ENCODE data around the gene CPNE5. TPM values are rescaled to one million over a fixed set of nuclear protein-coding genes. Genes with fewer than 3 reads are reported as not detected.

Gene CPNE5
- total RNA-seq, 1 donor from 2014 or later = 24.9 TPM

DNA sequence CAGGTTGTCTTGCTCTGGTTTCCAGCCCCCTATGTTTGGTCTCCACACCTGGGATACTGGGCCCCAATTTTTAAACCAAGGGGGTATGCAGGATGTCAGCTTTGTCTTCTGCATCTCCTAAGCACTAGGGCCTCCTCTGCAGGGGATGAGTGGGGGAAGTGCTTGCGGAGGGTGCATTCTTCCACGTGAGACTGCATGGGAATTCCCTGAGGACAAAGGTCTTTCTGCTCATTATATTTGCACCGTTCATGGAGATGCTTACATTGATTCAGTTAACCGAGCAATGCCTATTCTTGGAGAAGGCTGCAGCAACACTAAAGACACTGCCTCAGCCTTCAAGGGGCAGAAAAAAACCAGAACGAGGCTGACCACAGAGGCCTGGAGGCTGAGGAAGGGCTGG, 96.2 kb downstream of the CPNE5 start:
- H3K27me3 Mint-ChIP-seq (ENCODE audit: unreplicated experiment) = peaks cover 11% of the 10 kb centered on the region
- TF ChIP-seq, protein P1, sequence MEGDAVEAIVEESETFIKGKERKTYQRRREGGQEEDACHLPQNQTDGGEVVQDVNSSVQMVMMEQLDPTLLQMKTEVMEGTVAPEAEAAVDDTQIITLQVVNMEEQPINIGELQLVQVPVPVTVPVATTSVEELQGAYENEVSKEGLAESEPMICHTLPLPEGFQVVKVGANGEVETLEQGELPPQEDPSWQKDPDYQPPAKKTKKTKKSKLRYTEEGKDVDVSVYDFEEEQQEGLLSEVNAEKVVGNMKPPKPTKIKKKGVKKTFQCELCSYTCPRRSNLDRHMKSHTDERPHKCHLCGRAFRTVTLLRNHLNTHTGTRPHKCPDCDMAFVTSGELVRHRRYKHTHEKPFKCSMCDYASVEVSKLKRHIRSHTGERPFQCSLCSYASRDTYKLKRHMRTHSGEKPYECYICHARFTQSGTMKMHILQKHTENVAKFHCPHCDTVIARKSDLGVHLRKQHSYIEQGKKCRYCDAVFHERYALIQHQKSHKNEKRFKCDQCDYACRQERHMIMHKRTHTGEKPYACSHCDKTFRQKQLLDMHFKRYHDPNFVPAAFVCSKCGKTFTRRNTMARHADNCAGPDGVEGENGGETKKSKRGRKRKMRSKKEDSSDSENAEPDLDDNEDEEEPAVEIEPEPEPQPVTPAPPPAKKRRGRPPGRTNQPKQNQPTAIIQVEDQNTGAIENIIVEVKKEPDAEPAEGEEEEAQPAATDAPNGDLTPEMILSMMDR (IDR thresholded peaks at IDR 0.05; ENCODE audit: unreplicated experiment) = no peak
- H3K4me3 Mint-ChIP-seq (ENCODE audit: unreplicated experiment) = no peak overlapping the region
- peaks cover 15% of the 10 kb centered on the region for H3K36me3 Mint-ChIP-seq (ENCODE audit: low read depth, unreplicated experiment)
- H3K27ac Mint-ChIP-seq (ENCODE audit: unreplicated experiment) = no peak overlapping the region
- no peaks in the 10 kb centered on the region for H3K9me3 Mint-ChIP-seq (ENCODE audit: unreplicated experiment)
- peaks cover 21% of the 10 kb centered on the region for H3K4me1 Mint-ChIP-seq (ENCODE audit: unreplicated experiment)
- no peak for DNase-seq (ENCODE audit: low spot score)

DNA sequence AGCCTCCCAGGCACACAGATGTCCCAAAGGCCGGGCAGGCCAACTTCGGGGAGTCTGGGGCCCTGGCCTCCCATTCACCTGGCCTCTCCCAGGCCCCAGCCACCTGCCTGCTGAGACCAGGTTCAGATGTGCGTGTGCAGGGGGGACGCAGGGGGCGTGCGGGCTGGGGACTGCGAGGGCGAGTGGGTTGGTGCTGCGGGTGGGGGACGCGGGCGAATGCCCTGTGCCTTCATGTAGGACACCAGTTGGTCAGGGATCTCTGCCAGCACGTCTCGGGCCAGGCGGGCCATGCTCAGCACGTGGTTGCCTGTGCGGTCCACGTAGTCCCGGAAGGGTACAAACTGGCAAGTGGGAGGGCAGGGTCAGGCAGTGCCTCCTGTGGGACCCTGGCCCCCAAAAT, 97.1 kb downstream of the CPNE5 start:
- Mint-ChIP-seq H3K27me3 (ENCODE audit: unreplicated experiment) (peaks cover 11% of the 10 kb centered on the region), H3K27ac (ENCODE audit: unreplicated experiment) (no peak overlapping the region), H3K4me1 (ENCODE audit: unreplicated experiment) (peaks cover 20% of the 10 kb centered on the region), H3K9me3 (ENCODE audit: unreplicated experiment) (no peaks in the 10 kb centered on the region), H3K4me3 (ENCODE audit: unreplicated experiment) (no peak overlapping the region), H3K36me3 (ENCODE audit: low read depth, unreplicated experiment) (peaks cover 12% of the 10 kb centered on the region)
- no peak for DNase-seq (ENCODE audit: low spot score)
- TF ChIP-seq, protein P1 (IDR thresholded peaks at IDR 0.05; ENCODE audit: unreplicated experiment) = no peak

DNA sequence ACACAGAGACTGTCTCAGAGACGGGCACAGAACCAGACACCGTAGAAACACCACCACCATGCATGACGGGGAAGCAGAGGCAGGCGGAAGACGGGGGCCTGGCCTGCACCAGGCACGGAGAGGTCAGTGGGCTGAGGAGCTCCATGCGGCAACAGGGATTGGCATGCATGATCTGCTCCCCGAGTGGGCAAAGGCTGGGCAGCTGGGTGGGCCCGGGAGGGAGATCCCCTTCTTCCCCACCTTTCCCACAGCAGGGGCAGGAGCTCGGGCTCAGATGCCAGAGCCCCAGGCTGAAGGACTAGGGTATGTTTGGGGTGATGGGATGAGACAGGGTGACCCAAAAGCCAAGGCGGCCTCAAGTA, 98.4 kb downstream of the CPNE5 start:
- H3K36me3 Mint-ChIP-seq (ENCODE audit: low read depth, unreplicated experiment) = peaks cover 5% of the 10 kb centered on the region
- peaks cover 16% of the 10 kb centered on the region for H3K4me1 Mint-ChIP-seq (ENCODE audit: unreplicated experiment)
- DNase-seq (ENCODE audit: low spot score) = no peak
- peaks cover 9% of the 10 kb centered on the region for H3K27me3 Mint-ChIP-seq (ENCODE audit: unreplicated experiment)
- TF ChIP-seq, protein P1 (IDR thresholded peaks at IDR 0.05; ENCODE audit: unreplicated experiment) = no peak
- H3K4me3 Mint-ChIP-seq (ENCODE audit: unreplicated experiment) = no peak overlapping the region
- H3K9me3 Mint-ChIP-seq (ENCODE audit: unreplicated experiment) = no peaks in the 10 kb centered on the region
- H3K27ac Mint-ChIP-seq (ENCODE audit: unreplicated experiment) = peak overlapping the region; percentile 90

DNA sequence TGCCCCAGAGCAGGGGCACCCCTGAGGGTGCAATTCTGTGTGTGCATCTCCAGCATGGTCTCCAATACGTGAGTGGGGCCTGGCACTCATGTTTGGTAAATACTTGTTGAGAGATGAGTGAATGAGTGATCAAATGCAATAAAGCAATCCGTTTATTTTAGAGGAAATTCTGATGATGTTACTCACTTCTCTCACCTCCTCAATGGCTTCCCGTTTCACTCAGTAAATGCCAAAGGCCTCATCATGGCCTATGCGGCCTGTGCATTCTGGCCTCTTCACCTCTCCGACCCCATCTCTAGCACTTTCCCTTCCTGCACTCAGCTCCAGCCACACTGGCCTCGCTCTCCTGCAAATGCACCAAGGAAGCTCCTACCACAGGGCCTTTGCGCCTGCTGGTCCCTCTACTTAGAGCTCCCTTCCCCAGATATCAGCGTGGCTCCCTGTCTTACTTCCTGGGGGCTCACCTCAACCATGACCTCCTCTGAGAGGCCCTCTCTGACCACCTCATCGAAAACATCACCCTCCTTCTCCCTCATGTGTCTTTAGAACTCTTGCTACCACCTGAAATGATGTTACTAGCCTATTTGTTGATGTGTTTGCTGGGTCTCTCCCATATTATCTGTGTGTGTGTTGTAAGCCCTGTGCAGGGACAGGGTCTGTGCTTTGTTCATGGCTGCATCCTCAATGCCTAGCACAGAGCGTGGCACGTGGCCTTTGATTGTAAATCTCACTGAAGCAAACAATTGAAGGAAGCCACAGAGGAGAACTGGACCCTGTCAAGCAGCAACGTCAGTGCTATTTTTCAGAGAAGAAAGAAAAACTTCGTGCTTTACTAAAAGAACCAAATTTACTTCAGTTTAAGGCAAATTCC, 99.1 kb downstream of the CPNE5 start:
- peaks cover 9% of the 10 kb centered on the region for H3K27me3 Mint-ChIP-seq (ENCODE audit: unreplicated experiment)
- H3K4me3 Mint-ChIP-seq (ENCODE audit: unreplicated experiment) = no peak overlapping the region
- H3K36me3 Mint-ChIP-seq (ENCODE audit: low read depth, unreplicated experiment) = peaks cover 5% of the 10 kb centered on the region
- TF ChIP-seq, protein P1 (IDR thresholded peaks at IDR 0.05; ENCODE audit: unreplicated experiment) = no peak
- no peaks in the 10 kb centered on the region for H3K9me3 Mint-ChIP-seq (ENCODE audit: unreplicated experiment)
- H3K27ac Mint-ChIP-seq (ENCODE audit: unreplicated experiment) = peak overlapping the region; percentile 90
- no peak for DNase-seq (ENCODE audit: low spot score)
- H3K4me1 Mint-ChIP-seq (ENCODE audit: unreplicated experiment) = peaks cover 16% of the 10 kb centered on the region

DNA sequence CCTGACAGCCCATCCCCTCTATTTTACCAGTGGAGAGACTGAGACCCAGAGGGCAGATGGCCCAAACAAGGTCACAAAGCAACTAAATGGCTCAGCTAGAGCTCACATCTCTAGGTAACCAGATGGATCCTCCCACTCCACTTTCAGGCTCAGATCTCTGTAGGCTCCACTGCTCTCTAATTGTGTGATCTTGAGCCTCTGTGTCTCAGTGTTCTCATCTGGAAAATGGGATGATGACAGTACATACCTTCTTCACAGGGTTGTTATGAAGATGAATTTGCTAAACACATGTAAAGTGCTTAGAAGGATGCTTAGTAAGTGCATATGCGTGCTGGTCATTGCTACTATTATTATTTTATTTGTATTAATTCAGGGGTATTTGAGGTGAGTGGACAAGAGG, 101.1 kb downstream of the CPNE5 start:
- Mint-ChIP-seq H3K27ac (ENCODE audit: unreplicated experiment) (no peak overlapping the region), H3K4me1 (ENCODE audit: unreplicated experiment) (peaks cover 12% of the 10 kb centered on the region), H3K4me3 (ENCODE audit: unreplicated experiment) (no peak overlapping the region), H3K27me3 (ENCODE audit: unreplicated experiment) (peaks cover 6% of the 10 kb centered on the region), H3K36me3 (ENCODE audit: low read depth, unreplicated experiment) (peaks cover 5% of the 10 kb centered on the region), H3K9me3 (ENCODE audit: unreplicated experiment) (no peaks in the 10 kb centered on the region)
- no peak for DNase-seq (ENCODE audit: low spot score)
- TF ChIP-seq, protein P1 (IDR thresholded peaks at IDR 0.05; ENCODE audit: unreplicated experiment) = no peak
